ENCODE data around the gene MKX.

GRCh38 chr10:27635290-27635689 is 110.3 kb downstream of the MKX start:
- no peak for TF ChIP-seq CTCF (IDR thresholded peaks at IDR 0.05; ENCODE audit: insufficient read depth, low read depth, low read length)
- TF ChIP-seq EZH2 (IDR thresholded peaks at IDR 0.05; ENCODE audit: insufficient read depth, low read length): no peak
